Thoracic aorta (tissue), 2 donors: Measurements from ENCODE around the gene ZNF740. TPM values are rescaled to one million over a fixed set of nuclear protein-coding genes. Genes with fewer than 3 reads are reported as not detected.
A peak's percentile ranks its signal among the peaks of the same experiment; 100 is the strongest.

ENCODE experiments used
- ATAC-seq: fragments of 150-250 bp; one replicate; pipeline ENCODE4 v1.8.0; 2017; ENCODE audit warnings: low read depth; ENCODE audit not compliant: insufficient number of reproducible peaks, low FRiP score
- DNase-seq: peaks from one replicate; pipeline ENCODE4 v3.0.0-alpha.2; 2020; ENCODE audit warnings: low spot score
- H3K27ac ChIP-seq, 2 donors: fragments of 200-600 bp; sonication (generic); 1 replicate in 1 of 2; 2 replicates in 1 of 2; pipeline ENCODE4 v1.5.1; 2016; ENCODE audit warnings: mild to moderate bottlenecking in 2 of 2, moderate library complexity in 2 of 2
- H3K27me3 ChIP-seq: fragments of 200-600 bp; sonication (generic); replicated peaks from 2 replicates; pipeline ENCODE4 v1.6.0; 2016; ENCODE audit warnings: mild to moderate bottlenecking; ENCODE audit not compliant: insufficient read depth
- H3K36me3 ChIP-seq: fragments of 200-600 bp; sonication (generic); one replicate; pipeline ENCODE4 v1.5.1; 2016
- H3K4me1 ChIP-seq, 2 donors: fragments of 200-600 bp; sonication (generic); 1 replicate in 1 of 2; 2 replicates in 1 of 2; pipeline versions ENCODE4 v1.5.1 to v1.6.0; 2016; ENCODE audit warnings: low read depth in 2 of 2, mild to moderate bottlenecking in 1 of 2; ENCODE audit not compliant: control insufficient read depth in 1 of 2
- H3K4me3 ChIP-seq: fragments of 200-600 bp; sonication (generic); 2 replicates; pipeline ENCODE4 v1.5.1; 2016; ENCODE audit warnings: mild to moderate bottlenecking
- H3K9me3 ChIP-seq: fragments of 200-600 bp; sonication (generic); 2 replicates; pipeline ENCODE4 v1.5.1; 2016
- total RNA-seq, 2 donors: library from RNA; depleted of rRNA; stranded (reverse); fragments of >200 nt; gene quantifications; one replicate each; pipeline versions ENCODE4 v1.1.0 to v1.2.3, GENCODE V29; 2016
- TF ChIP-seq, protein P1 (sequence below): fragments of 200-600 bp; sonication (generic); IDR thresholded peaks from one replicate; pipeline ENCODE4 v1.5.1; 2019; ENCODE audit warnings: antibody characterized with exemption

The ZNF740 gene
- total RNA-seq, 2 donors from 2014 or later: 22.2 to 28.4 TPM

DNA sequence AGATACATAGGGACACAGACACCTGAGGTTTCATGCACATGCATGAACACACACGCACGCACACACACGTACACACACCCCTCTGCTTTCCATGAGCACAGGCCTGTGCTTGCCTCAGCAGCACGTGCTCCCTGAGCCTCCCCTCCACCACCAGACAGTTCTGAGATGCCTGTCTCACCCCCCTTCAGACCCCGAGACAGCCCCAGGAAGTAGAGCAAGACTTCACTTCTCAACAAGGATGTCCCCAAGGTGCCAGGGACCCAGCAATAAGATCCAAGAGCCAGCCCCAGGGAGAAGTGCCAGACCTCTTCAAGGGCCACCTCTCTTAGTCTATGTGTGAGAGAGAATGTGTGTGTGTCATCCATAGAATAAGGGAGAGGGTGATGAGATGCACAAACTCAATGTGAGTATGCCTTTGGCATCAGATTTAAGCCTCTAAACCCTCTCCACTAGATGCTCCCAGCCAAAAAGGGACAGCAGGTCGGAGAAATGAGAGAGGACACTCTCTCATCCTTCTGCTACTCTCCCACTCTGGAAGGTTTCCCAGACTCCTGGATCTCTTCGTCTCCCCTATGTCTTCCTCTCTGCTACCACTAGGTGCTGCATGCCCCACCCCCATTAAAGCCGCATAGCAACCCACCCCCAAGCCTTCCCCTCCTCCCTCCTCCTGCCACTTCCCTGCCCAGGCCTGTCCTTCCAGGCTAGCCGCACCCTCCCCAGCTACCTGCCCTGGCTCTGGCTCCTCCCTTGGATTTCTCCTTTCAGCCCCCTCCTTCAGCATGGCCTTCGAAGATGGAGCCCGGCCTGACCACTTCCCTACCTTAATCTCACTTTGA is 43.8 kb downstream of the ZNF740 start:
- Histone ChIP-seq H3K4me3 (no peak overlapping the region), H3K36me3 (peaks cover 3% of the 10 kb centered on the region), H3K9me3 (no peaks in the 10 kb centered on the region), H3K4me1 (peaks cover 27 to 57% of the 10 kb centered on the region in 2 donors), H3K27ac (peak overlapping the region; percentile 97 to 99), H3K27me3 (no peaks in the 10 kb centered on the region)
- DNase-seq: no peak
- no peak for ATAC-seq
- TF ChIP-seq, protein P1, sequence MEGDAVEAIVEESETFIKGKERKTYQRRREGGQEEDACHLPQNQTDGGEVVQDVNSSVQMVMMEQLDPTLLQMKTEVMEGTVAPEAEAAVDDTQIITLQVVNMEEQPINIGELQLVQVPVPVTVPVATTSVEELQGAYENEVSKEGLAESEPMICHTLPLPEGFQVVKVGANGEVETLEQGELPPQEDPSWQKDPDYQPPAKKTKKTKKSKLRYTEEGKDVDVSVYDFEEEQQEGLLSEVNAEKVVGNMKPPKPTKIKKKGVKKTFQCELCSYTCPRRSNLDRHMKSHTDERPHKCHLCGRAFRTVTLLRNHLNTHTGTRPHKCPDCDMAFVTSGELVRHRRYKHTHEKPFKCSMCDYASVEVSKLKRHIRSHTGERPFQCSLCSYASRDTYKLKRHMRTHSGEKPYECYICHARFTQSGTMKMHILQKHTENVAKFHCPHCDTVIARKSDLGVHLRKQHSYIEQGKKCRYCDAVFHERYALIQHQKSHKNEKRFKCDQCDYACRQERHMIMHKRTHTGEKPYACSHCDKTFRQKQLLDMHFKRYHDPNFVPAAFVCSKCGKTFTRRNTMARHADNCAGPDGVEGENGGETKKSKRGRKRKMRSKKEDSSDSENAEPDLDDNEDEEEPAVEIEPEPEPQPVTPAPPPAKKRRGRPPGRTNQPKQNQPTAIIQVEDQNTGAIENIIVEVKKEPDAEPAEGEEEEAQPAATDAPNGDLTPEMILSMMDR: no peak

DNA sequence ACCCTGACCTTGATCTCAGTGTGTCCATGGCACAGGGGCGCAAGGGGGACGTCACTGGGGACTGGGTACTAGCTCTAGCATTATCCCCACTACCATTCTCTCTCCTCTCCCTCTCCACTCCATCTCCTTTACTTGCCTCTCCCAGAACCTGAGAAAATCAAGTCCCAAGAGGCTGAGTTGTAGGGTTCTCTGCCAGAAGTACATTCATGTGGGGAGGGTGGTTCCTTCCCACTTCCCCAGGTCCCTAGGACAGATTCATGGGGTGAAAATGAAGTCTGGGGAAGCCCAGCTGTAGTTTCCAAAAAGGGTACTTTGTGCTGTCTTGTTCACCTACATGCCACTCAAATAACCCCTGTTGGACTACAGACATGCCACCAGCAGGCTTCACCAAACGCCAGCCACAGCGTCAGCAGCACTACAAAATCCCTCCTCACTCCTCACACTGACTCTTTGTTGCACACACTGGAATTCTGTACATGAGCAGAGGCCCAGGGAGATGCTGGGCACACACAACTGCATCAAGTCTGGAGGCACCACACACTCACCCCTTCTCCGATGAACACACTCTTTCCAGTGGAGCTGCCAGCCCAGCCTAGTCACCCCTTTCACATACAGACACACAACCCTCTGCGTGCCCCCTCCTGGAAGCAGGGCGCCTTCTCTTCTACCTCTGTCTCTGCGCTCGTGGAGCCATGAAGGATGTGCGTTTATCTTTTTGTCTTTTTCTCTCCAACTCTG is 44.5 kb downstream of the ZNF740 start:
- H3K9me3 ChIP-seq: no peaks in the 10 kb centered on the region
- TF ChIP-seq, protein P1: no peak
- H3K4me1 ChIP-seq: peaks cover 32 to 64% of the 10 kb centered on the region in 2 donors
- no peak for ATAC-seq
- peak overlapping the region; percentile 97 to 99 for H3K27ac ChIP-seq
- no peaks in the 10 kb centered on the region for H3K27me3 ChIP-seq
- H3K4me3 ChIP-seq: no peak overlapping the region
- H3K36me3 ChIP-seq: peaks cover 3% of the 10 kb centered on the region
- DNase-seq: no peak

GRCh38 chr12:53225635-53226424 is 45.3 kb downstream of the ZNF740 start:
- DNase-seq (no peak), ATAC-seq (no peak)
- H3K27me3 ChIP-seq: no peaks in the 10 kb centered on the region
- H3K4me3 ChIP-seq: no peak overlapping the region
- peak overlapping the region; percentile 97 to 99 for H3K27ac ChIP-seq
- peaks cover 37 to 72% of the 10 kb centered on the region in 2 donors for H3K4me1 ChIP-seq
- H3K9me3 ChIP-seq: no peaks in the 10 kb centered on the region
- peaks cover 3% of the 10 kb centered on the region for H3K36me3 ChIP-seq
- TF ChIP-seq, protein P1: no peak

DNA sequence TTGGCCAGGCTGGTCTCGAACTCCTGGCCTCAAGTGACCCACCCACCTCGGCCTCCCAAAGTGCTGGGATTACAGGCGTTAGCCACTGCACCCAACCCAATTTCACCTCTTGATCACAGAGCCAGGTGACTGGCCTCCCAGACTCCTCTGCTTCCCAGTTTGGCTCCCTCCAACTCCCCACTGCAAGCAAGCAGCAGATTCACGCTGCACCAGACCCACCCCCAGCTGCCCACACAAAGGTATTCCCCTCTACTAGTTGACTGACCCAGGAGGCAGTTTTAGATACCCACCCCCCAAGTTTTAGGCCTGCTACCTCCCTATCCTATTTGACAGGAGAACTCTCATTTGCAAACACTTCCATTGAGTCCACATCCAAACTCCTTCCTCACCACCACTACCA is 46.3 kb downstream of the ZNF740 start:
- ATAC-seq (no peak), DNase-seq (no peak)
- Histone ChIP-seq H3K9me3 (no peaks in the 10 kb centered on the region), H3K4me1 (peaks cover 37 to 76% of the 10 kb centered on the region in 2 donors), H3K27me3 (no peaks in the 10 kb centered on the region), H3K36me3 (peaks cover 3% of the 10 kb centered on the region), H3K4me3 (no peak overlapping the region), H3K27ac (no peak overlapping the region)
- TF ChIP-seq, protein P1: no peak
